Measurements from ENCODE around the gene IKZF4. TPM values are rescaled to one million over a fixed set of nuclear protein-coding genes. Genes with fewer than 3 reads are reported as not detected.
"Not testable (repeated sequence)": the region's sequence is repeated elsewhere in the genome, so short reads cannot be mapped to it uniquely, and the experiment has no call there.

The IKZF4 gene
- total RNA-seq, 2 experiments from 2014 or later = 15.8 to 44.9 TPM

DNA sequence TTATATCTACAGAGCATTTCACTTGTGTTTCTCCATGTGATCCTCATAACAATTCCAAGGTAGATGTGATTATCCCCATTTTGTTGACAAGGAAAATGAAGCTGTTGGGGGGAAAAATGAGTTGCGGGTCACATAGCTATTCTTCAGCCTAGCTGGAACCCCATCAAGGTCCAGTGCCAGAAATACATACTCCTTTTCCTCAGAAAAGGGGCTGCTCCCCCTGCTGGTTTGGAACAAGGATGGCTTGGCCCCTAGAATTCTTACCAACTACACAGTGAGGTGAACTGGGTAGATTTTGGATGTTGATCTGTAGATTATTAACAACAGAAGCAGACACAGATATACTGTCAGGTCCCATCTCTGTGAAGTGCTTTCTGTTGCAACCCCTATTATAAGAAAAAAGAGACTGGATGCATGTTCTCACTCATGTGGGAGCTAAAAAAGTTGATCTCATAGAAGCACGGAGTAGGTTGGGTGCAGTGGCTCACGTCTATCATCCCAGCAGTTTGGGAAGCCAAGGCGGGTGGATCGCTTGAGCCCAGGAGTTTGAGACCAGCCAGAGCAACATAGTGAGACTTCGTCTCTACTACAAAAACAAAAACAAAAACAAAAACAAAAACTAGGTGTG lies 8.9 kb downstream of the IKZF4 start:
- peak; percentile 75 for ATAC-seq
- Mint-ChIP-seq H3K27ac (no peak overlapping the region), H3K36me3 (peaks cover 61% of the 10 kb centered on the region), H3K9me3 (ENCODE audit: low read depth) (no peaks in the 10 kb centered on the region), H3K27me3 (no peaks in the 10 kb centered on the region), H3K4me3 (no peak overlapping the region), H3K4me1 (peaks cover 44% of the 10 kb centered on the region)
- CTCF ChIA-PET = interaction anchor here (0.5 to 5.6 kb wide), 23 partner anchors 9 to 316 kb away, joined by 3 to 92 read pairs (median 4); partner anchors contain the start of genes IKZF4, PA2G4 and SUOX
- DNase-seq = peak; percentile 63

DNA sequence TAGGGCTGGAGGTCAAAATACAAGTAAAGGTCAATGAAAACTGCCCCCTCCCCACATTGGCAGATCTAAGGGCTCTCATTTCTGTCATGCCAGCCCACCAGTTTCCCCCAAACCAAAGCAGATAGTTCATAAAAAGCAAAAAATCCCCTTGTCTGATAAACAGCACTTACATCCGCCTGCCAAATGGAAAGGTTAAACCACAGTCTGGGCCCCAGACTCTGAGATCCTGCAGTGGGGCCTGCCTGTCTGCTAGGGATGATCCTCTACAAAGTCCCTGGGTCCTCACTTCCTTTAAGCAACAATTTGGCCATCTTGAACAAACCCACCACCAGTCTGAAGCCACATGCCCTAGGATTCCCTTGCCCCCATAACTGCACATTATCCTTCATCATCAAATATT lies 11.1 kb downstream of the IKZF4 start:
- DNase-seq (peak; percentile 46), ATAC-seq (no peak)
- CTCF ChIA-PET = interaction anchor here (1.0 to 1.1 kb wide), 2 partner anchors 17 to 36 kb away, joined by 3 read pairs; no protein-coding TSS in a partner anchor
- H3K36me3 Mint-ChIP-seq = peaks cover 62% of the 10 kb centered on the region
- peak overlapping the region; percentile 48 for H3K27ac Mint-ChIP-seq
- no peaks in the 10 kb centered on the region for H3K27me3 Mint-ChIP-seq
- no peaks in the 10 kb centered on the region for H3K9me3 Mint-ChIP-seq (ENCODE audit: low read depth)
- no peak overlapping the region for H3K4me3 Mint-ChIP-seq
- peaks cover 58% of the 10 kb centered on the region for H3K4me1 Mint-ChIP-seq

DNA sequence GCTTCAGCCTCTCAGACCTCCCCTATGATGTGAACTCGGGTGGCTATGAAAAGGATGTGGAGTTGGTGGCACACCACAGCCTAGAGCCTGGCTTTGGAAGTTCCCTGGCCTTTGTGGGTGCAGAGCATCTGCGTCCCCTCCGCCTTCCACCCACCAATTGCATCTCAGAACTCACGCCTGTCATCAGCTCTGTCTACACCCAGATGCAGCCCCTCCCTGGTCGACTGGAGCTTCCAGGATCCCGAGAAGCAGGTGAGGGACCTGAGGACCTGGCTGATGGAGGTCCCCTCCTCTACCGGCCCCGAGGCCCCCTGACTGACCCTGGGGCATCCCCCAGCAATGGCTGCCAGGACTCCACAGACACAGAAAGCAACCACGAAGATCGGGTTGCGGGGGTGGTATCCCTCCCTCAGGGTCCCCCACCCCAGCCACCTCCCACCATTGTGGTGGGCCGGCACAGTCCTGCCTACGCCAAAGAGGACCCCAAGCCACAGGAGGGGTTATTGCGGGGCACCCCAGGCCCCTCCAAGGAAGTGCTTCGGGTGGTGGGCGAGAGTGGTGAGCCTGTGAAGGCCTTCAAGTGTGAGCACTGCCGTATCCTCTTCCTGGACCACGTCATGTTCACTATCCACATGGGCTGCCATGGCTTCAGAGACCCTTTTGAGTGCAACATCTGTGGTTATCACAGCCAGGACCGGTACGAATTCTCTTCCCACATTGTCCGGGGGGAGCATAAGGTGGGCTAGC lies 13.9 kb downstream of the IKZF4 start:
- H3K4me1 Mint-ChIP-seq = peaks cover 59% of the 10 kb centered on the region
- ATAC-seq (peak; percentile 64), DNase-seq (peak; percentile 76)
- CTCF ChIA-PET = interaction anchor here (1.0 to 2.4 kb wide), 4 partner anchors 10 to 296 kb away, joined by 3 to 14 read pairs (median 4); no protein-coding TSS in a partner anchor
- peak overlapping the region; percentile 59 for H3K27ac Mint-ChIP-seq
- H3K36me3 Mint-ChIP-seq = peaks cover 47% of the 10 kb centered on the region
- H3K27me3 Mint-ChIP-seq = no peaks in the 10 kb centered on the region
- no peaks in the 10 kb centered on the region for H3K9me3 Mint-ChIP-seq (ENCODE audit: low read depth)
- H3K4me3 Mint-ChIP-seq = no peak overlapping the region

DNA sequence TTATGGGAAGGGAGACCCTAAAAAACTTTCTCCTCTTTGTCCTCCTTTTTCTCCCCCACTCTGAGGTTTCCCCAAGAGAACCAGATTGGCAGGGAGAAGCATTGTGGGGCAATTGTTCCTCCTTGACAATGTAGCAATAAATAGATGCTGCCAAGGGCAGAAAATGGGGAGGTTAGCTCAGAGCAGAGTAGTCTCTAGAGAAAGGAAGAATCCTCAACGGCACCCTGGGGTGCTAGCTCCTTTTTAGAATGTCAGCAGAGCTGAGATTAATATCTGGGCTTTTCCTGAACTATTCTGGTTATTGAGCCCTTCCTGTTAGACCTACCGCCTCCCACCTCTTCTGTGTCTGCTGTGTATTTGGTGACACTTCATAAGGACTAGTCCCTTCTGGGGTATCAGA lies 16.3 kb downstream of the IKZF4 start:
- ATAC-seq = no peak
- Mint-ChIP-seq H3K27me3 (no peaks in the 10 kb centered on the region), H3K9me3 (ENCODE audit: low read depth) (no peaks in the 10 kb centered on the region), H3K36me3 (peaks cover 37% of the 10 kb centered on the region), H3K4me1 (peaks cover 62% of the 10 kb centered on the region), H3K27ac (no peak overlapping the region), H3K4me3 (no peak overlapping the region)
- CTCF ChIA-PET = interaction anchor here (1.5 to 5.5 kb wide), 4 partner anchors 15 to 299 kb away, joined by 5 to 58 read pairs (median 6); partner anchors contain the start of gene SUOX
- no peak for DNase-seq

DNA sequence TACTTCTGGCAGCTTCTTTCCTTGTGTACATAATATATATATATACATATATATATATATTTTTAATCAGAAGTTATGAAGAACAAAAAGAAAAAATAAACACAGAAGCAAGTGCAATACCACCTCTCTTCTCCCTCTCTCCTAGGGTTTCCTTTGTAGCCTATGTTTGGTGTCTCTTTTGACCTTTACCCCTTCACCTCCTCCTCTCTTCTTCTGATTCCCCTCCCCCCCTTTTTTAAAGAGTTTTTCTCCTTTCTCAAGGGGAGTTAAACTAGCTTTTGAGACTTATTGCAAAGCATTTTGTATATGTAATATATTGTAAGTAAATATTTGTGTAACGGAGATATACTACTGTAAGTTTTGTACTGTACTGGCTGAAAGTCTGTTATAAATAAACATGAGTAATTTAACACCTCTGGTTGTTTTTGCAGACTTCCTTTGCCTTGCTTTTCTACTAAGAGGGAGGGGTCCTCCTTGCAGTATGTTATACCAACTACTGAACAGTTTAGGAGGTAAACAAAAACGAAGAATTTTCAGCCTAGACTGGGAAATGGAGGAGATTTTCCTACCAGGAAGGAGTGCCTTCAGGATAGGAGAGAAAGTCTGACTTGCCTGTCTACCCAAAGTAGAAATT lies 17.3 kb downstream of the IKZF4 start:
- CTCF ChIA-PET = interaction anchor here (1.5 to 5.5 kb wide), 4 partner anchors 16 to 299 kb away, joined by 5 to 58 read pairs (median 8); partner anchors contain the start of genes PA2G4 and SUOX
- Mint-ChIP-seq H3K4me1 (peaks cover 60% of the 10 kb centered on the region), H3K36me3 (peaks cover 35% of the 10 kb centered on the region), H3K27me3 (no peaks in the 10 kb centered on the region), H3K9me3 (ENCODE audit: low read depth) (no peaks in the 10 kb centered on the region), H3K4me3 (no peak overlapping the region), H3K27ac (no peak overlapping the region)
- no peak for ATAC-seq
- no peak for DNase-seq

DNA sequence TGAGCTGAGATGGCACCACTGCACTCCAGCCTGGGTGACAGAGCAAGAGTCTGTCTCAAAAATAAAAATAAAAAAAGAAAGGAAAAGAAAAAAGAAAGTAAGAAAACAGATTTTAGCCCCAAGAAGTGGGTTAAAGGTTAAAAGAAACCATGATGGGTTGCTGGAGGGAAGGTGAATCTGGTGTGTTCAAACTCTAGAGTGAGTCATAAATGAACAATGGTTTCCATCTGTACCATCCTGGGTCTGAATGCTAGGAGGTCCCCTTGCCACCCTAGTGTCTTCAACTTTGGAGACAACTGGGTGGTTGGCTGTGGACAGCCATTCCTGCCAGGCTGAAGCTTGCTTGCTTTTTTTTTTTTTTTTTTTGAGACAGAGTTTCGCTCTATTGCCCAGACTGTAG lies 19.3 kb downstream of the IKZF4 start:
- H3K4me3 Mint-ChIP-seq = no peak overlapping the region
- H3K36me3 Mint-ChIP-seq = peaks cover 41% of the 10 kb centered on the region
- peaks cover 56% of the 10 kb centered on the region for H3K4me1 Mint-ChIP-seq
- peak overlapping the region; percentile 97 for H3K27ac Mint-ChIP-seq
- H3K9me3 Mint-ChIP-seq (ENCODE audit: low read depth) = no peaks in the 10 kb centered on the region
- CTCF ChIA-PET = interaction anchor here (1.0 to 5.5 kb wide), 10 partner anchors 8 to 302 kb away, joined by 3 to 58 read pairs (median 7); partner anchors contain the start of genes PA2G4, PYM1, RAB5B and SUOX
- DNase-seq (no peak), ATAC-seq (no peak)
- H3K27me3 Mint-ChIP-seq = no peaks in the 10 kb centered on the region

DNA sequence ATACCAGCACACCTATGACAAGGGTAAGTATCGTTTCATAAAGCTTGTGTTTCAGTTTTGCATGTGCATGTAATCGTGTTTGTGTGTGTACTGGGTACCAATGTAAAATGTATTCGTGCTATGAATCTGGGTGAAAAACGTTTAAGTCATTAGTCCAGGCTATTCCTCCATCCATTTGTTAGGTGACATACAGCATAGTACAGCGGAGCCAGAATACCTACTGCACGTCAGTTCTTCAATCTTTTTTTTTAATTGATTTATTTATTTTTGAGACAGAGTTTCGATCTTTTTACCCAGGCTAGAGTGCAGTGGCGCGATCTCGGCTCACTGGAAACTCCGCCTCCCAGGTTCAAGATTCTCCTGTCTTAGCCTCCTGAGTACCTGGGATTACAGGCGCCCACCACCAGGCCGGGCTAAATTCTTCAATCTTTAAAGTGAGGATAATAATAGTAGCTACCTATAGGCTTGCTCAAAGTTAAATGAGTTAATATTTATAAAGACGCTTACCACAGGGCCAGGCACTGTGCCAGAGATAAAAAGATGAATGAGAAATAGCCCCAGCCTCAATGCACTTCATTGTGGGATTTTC lies 20.2 kb downstream of the IKZF4 start:
- peak; percentile 44 for DNase-seq
- no peak for ATAC-seq
- Mint-ChIP-seq H3K4me1 (peaks cover 48% of the 10 kb centered on the region), H3K27me3 (no peaks in the 10 kb centered on the region), H3K4me3 (peak overlapping the region; percentile 93), H3K9me3 (ENCODE audit: low read depth) (no peaks in the 10 kb centered on the region), H3K36me3 (peaks cover 35% of the 10 kb centered on the region), H3K27ac (peak overlapping the region; percentile 97)
- CTCF ChIA-PET = interaction anchor here (0.8 to 5.5 kb wide), 14 partner anchors 8 to 303 kb away, joined by 3 to 58 read pairs (median 4); partner anchors contain the start of genes ORMDL2, PA2G4, PYM1 and RAB5B

DNA sequence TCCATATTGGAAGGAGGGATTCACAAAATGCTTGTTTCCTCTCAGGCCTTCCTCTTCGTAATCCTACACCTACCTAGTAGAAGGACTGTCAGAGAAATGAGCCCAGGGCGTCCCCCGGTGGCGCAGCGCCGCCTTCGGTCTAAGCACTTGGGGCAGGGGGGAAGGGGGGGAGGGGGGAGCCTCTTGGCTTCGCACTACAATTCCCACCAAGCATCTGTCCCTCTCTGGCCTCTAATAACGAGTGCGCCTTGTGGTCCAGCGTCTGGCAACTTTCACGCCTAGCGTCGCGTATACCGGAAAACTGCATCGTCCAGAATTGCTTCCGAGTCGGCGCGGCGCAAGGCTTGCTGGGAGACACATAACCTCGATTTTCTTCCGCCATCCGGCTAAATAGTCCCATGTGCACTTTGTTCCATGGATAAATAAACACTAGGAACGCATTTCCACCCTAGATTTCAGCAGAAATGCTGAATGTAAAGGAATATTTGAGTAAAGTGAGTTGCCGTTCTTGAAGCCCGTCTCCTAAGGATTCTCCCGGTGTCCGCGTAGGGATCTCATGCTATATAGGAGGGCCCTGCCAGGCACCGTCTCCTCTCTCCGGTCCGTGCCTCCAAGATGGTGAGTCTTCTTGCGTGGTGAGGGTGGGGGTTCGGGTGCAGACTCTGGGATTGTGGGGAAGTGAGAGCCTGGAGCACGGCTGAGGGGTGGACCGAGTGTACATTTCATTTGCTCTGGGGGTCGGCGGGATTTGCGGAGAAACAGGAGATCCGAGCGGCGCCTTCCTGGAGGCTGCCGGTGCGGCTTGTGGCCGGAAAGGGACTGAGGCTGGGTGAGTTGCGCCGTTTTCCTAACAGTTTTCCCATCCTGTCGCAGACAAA lies 20.9 kb downstream of the IKZF4 start, which contains the start of gene RPS26:
RPS26 (plus strand) TSS at position 367 of the 878 bp plus-strand sequence; CDS start at position 616, 249 bp downstream.
- Mint-ChIP-seq H3K27me3 (no peaks in the 10 kb centered on the region), H3K4me3 (peak within 1 kb of the TSS; percentile 93), H3K27ac (peak within 1 kb of the TSS; percentile 97), H3K36me3 (peaks cover 33% of the 10 kb centered on the region), H3K4me1 (peaks cover 53% of the 10 kb centered on the region), H3K9me3 (ENCODE audit: low read depth) (no peaks in the 10 kb centered on the region)
- DNase-seq (peak; percentile 97), ATAC-seq (peak; percentile 91)
- CTCF ChIA-PET = interaction anchor here (1.0 to 5.5 kb wide), 10 partner anchors 9 to 303 kb away, joined by 3 to 58 read pairs (median 7); partner anchors contain the start of genes ORMDL2, PA2G4, RAB5B and SARNP

DNA sequence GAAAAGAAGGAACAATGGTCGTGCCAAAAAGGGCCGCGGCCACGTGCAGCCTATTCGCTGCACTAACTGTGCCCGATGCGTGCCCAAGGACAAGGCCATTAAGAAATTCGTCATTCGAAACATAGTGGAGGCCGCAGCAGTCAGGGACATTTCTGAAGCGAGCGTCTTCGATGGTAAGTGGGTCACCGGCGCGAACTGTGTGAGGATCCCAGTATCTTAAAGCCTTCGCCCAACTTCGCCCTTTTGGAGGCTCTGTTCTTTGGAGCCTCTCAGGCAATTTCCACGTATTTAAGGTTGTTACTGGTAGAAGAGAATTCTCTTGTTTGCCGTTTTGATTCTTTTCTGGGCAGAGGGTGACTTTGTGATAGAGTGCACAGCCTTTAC lies 21.6 kb downstream of the IKZF4 start:
- Mint-ChIP-seq H3K4me3 (peak overlapping the region; percentile 93), H3K27ac (peak overlapping the region; percentile 97), H3K36me3 (peaks cover 32% of the 10 kb centered on the region), H3K4me1 (peaks cover 49% of the 10 kb centered on the region)
- DNase-seq; ATAC-seq; H3K27me3 Mint-ChIP-seq; CTCF ChIA-PET; H3K9me3 Mint-ChIP-seq (ENCODE audit: low read depth): not testable (repeated sequence)

DNA sequence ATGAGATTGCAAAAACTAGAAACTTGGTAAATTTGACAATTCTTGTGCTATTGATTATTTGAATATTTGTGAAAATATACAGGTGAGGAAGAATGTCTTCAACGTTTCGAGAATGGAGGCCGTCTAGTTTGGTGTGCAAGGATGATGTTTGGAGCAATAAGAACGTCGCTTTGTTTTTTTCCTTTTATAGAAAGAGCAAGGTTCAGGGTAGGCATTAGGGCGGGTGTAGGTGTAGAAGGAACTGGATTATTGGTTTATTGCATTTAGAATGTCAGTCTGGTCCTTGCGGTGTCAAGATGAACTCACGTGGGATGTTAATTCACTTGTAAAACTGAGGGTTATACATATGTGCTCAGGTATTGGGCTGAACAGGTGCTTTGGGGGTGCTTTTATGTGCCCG lies 22.0 kb downstream of the IKZF4 start:
- CTCF ChIA-PET = interaction anchor here (2.4 to 2.7 kb wide), 2 partner anchors 46 to 75 kb away, joined by 11 to 15 read pairs; partner anchors contain the start of genes RPL41, SUOX and ZC3H10
- Mint-ChIP-seq H3K4me3 (peak overlapping the region; percentile 93), H3K4me1 (peaks cover 47% of the 10 kb centered on the region), H3K27me3 (no peaks in the 10 kb centered on the region), H3K27ac (peak overlapping the region; percentile 97), H3K36me3 (peaks cover 32% of the 10 kb centered on the region), H3K9me3 (ENCODE audit: low read depth) (no peaks in the 10 kb centered on the region)
- ATAC-seq = no peak
- no peak for DNase-seq

DNA sequence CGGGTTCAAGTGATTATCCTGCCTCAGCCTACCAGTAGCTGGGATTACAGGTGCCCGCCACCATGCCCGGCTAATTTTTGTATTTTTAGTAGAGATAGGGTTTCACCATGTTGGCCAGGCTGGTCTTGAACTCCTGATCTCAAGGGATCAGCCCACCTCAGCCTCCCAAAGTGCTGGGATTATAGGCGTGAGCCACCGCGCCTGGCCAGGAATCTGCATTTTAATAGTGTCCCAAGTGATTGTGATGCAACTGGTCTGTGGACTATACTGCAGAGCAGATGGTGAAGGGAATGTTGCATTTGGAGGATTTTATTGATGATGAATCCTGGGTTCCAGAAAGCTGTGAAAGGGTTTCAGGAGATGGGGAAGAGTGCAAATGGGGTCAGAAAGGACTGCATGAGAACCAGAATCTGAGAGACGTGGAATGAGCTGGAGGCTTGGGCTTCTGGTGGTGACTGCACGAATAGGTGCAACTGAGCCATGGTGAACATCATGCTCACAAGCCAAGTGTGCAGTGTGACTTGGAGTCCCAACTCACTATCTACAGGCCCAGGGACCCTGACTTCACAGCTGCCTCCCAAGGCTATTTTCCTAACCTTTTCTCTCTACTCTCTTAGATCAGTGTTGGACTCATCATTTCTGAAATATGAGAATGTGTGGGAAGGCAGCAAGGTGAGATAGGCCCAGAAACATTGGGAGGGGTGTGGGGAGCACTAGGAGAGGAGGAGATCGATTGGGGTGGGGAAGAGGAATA lies 25.4 kb downstream of the IKZF4 start:
- no peak for DNase-seq
- peak overlapping the region; percentile 72 for H3K27ac Mint-ChIP-seq
- no peak overlapping the region for H3K4me3 Mint-ChIP-seq
- no peaks in the 10 kb centered on the region for H3K9me3 Mint-ChIP-seq (ENCODE audit: low read depth)
- no peak for ATAC-seq
- H3K36me3 Mint-ChIP-seq = peaks cover 28% of the 10 kb centered on the region
- H3K4me1 Mint-ChIP-seq = peaks cover 28% of the 10 kb centered on the region
- CTCF ChIA-PET = interaction anchor here (1.0 to 4.7 kb wide), 24 partner anchors 13 to 591 kb away, joined by 3 to 45 read pairs (median 6); partner anchors contain the start of genes ESYT1, PA2G4, RNF41 and SMARCC2
- no peaks in the 10 kb centered on the region for H3K27me3 Mint-ChIP-seq

All from activated CD8-positive, alpha-beta memory T cell treated with anti-CD3 and anti-CD28 coated beads, Interleukin-2, amount 10 ng/mL, durations not matched to agents 7 days and 5 days (primary cell).